HepG2 (cell line): ENCODE data around the gene RPS19BP1. TPM values are rescaled to one million over a fixed set of nuclear protein-coding genes. Genes with fewer than 3 reads are reported as not detected.
A peak's percentile ranks its signal among the peaks of the same experiment; 100 is the strongest.

ENCODE experiments used
- CEBPG ChIP-seq: IDR thresholded peaks from 2 replicates; pipeline ENCODE4 v1.6.1; 2016
- FOXK2 ChIP-seq: fragments of 450-650 bp; IDR thresholded peaks from 2 replicates; pipeline ENCODE4 v1.6.1; 2016
- GATA4 ChIP-seq: sonication (generic); IDR thresholded peaks from 2 replicates; pipeline ENCODE4 v1.6.1; 2016; ENCODE audit warnings: antibody characterized with exemption, low read depth, borderline replicate concordance
- HDAC1 ChIP-seq: sonication (generic); formaldehyde crosslinking; IDR thresholded peaks from 2 replicates; pipeline ENCODE4 v1.5.1; 2020; ENCODE audit warnings: mild to moderate bottlenecking, missing genetic modification reagents
- HNF4G ChIP-seq, 2 experiments: sonication (generic) in 1 of 2; formaldehyde crosslinking in 1 of 2; IDR thresholded peaks; 2 replicates each; pipeline versions ENCODE4 v1.4.0 to v1.6.1; 2011 to 2020; ENCODE audit warnings: borderline replicate concordance in 2 of 2, low read depth in 2 of 2, mild to moderate bottlenecking in 2 of 2, low read length in 1 of 2, missing genetic modification reagents in 1 of 2, moderate library complexity in 1 of 2
- HNRNPK ChIP-seq: fragments of 200-400 bp; formaldehyde crosslinking; IDR thresholded peaks from 2 replicates; pipeline ENCODE4 v1.6.1; 2018; ENCODE audit warnings: low read length, low read depth, moderate library complexity, mild to moderate bottlenecking; ENCODE audit not compliant: poor library complexity, severe bottlenecking
- KLF16 ChIP-seq, 2 experiments: sonication (generic) in 1 of 2; formaldehyde crosslinking in 1 of 2; IDR thresholded peaks; 2 replicates each; pipeline versions ENCODE4 v1.6.1 to v1.8.0; 2016 to 2023; ENCODE audit warnings: missing genetic modification reagents in 2 of 2, missing compliant biosample characterization in 1 of 2
- MYNN ChIP-seq: sonication (generic); formaldehyde crosslinking; IDR thresholded peaks from 2 replicates; pipeline ENCODE4 v1.4.0; 2020; ENCODE audit warnings: mild to moderate bottlenecking, low read depth, missing genetic modification reagents
- NFKB2 ChIP-seq: sonication (generic); formaldehyde crosslinking; IDR thresholded peaks from 2 replicates; pipeline ENCODE4 v1.4.0; 2020; ENCODE audit warnings: missing genetic modification reagents, borderline replicate concordance
- PHF20 ChIP-seq: sonication (generic); formaldehyde crosslinking; IDR thresholded peaks from 2 replicates; pipeline ENCODE4 v1.5.0; 2020; ENCODE audit warnings: mild to moderate bottlenecking, missing genetic modification reagents
- SIN3A ChIP-seq: IDR thresholded peaks from 2 replicates; pipeline ENCODE4 v1.6.1; 2011; ENCODE audit warnings: low read depth, mild to moderate bottlenecking, control low read depth, low read length, borderline replicate concordance
- SP4 ChIP-seq: sonication (generic); formaldehyde crosslinking; IDR thresholded peaks from 2 replicates; pipeline ENCODE4 v1.8.1; 2023; ENCODE audit warnings: mild to moderate bottlenecking, missing genetic modification reagents
- STAT5B ChIP-seq: sonication (generic); formaldehyde crosslinking; IDR thresholded peaks from 2 replicates; pipeline ENCODE4 v1.4.0; 2020; ENCODE audit warnings: missing genetic modification reagents
- ZFX ChIP-seq: sonication (generic); formaldehyde crosslinking; IDR thresholded peaks from 2 replicates; pipeline ENCODE4 v1.4.0; 2020; ENCODE audit warnings: mild to moderate bottlenecking, low read depth, missing genetic modification reagents, moderate library complexity
- ZIK1 ChIP-seq: sonication (generic); formaldehyde crosslinking; IDR thresholded peaks from 2 replicates; pipeline ENCODE4 v1.5.0; 2020; ENCODE audit warnings: mild to moderate bottlenecking, low read depth, missing genetic modification reagents, borderline replicate concordance
- ZNF12 ChIP-seq: sonication (generic); formaldehyde crosslinking; IDR thresholded peaks from 2 replicates; pipeline ENCODE4 v1.5.0; 2020; ENCODE audit warnings: missing genetic modification reagents
- ZNF333 ChIP-seq: sonication (generic); formaldehyde crosslinking; IDR thresholded peaks from 2 replicates; pipeline ENCODE4 v1.4.0; 2020; ENCODE audit warnings: mild to moderate bottlenecking, missing genetic modification reagents, borderline replicate concordance
- ZNF496 ChIP-seq: sonication (generic); formaldehyde crosslinking; IDR thresholded peaks from 2 replicates; pipeline ENCODE4 v1.8.1; 2023; ENCODE audit warnings: mild to moderate bottlenecking, moderate library complexity, missing genetic modification reagents; ENCODE audit not compliant: insufficient replicate concordance
- ZNF7 ChIP-seq: IDR thresholded peaks from 2 replicates; pipeline ENCODE4 v1.6.1; 2016; ENCODE audit warnings: missing biosample characterization, missing genetic modification reagents
- ZNF772 ChIP-seq: sonication (generic); formaldehyde crosslinking; IDR thresholded peaks from 2 replicates; pipeline ENCODE4 v1.5.0; 2020; ENCODE audit warnings: mild to moderate bottlenecking, missing genetic modification reagents
- polyA plus RNA-seq, 8 experiments: library from polyadenylated mRNA; depleted of rRNA in 3 of 8; stranded (reverse) in 7 of 8; unstranded in 1 of 8; fragments of >200 nt; fragmentation: Illumina TruSeq in 4 of 8; extraction: Trizol in 4 of 8; gene quantifications; 2 replicates each; pipeline versions ENCODE4 v1.2.1 to v1.2.3, GENCODE V29; 2011 to 2016; ENCODE audit warnings: low read depth in 4 of 8, missing spikeins in 1 of 8, mixed read lengths in 1 of 8; ENCODE audit not compliant: insufficient read depth in 1 of 8
- total RNA-seq, 5 experiments: library from RNA; depleted of rRNA; stranded (reverse); fragments of >200 nt; fragmentation: Illumina TruSeq; extraction: Trizol; gene quantifications; 2 replicates each; pipeline ENCODE4 v1.2.3, GENCODE V29; 2016; ENCODE audit warnings: low read depth in 1 of 5
- TF ChIP-seq, protein P1 (sequence below): sonication (generic); formaldehyde crosslinking; IDR thresholded peaks from 2 replicates; pipeline ENCODE4 v1.5.0; 2020; ENCODE audit warnings: missing genetic modification reagents
- TF ChIP-seq, protein P2 (sequence below): sonication (generic); formaldehyde crosslinking; IDR thresholded peaks from 2 replicates; pipeline ENCODE4 v1.8.0; 2023; ENCODE audit warnings: mild to moderate bottlenecking, missing genetic modification reagents
- TF ChIP-seq, protein P3 (sequence below): sonication (generic); formaldehyde crosslinking; IDR thresholded peaks from 2 replicates; pipeline ENCODE4 v1.5.0; 2020; ENCODE audit warnings: missing genetic modification reagents, mild to moderate bottlenecking, borderline replicate concordance
- TF ChIP-seq, protein P4 (sequence below): IDR thresholded peaks from 2 replicates; pipeline ENCODE4 v1.6.1; 2012; ENCODE audit warnings: low read depth, low read length, improper control_type of control experiment
- TF ChIP-seq, protein P5 (sequence below): IDR thresholded peaks from 2 replicates; pipeline ENCODE4 v1.6.1; 2016

RPS19BP1 gene
- total and polyA plus RNA-seq, 2 of the 13 experiments (the other 11 are each of a cell fraction or from before 2014, with no cell fraction given): 44.3 to 81.3 TPM

DNA sequence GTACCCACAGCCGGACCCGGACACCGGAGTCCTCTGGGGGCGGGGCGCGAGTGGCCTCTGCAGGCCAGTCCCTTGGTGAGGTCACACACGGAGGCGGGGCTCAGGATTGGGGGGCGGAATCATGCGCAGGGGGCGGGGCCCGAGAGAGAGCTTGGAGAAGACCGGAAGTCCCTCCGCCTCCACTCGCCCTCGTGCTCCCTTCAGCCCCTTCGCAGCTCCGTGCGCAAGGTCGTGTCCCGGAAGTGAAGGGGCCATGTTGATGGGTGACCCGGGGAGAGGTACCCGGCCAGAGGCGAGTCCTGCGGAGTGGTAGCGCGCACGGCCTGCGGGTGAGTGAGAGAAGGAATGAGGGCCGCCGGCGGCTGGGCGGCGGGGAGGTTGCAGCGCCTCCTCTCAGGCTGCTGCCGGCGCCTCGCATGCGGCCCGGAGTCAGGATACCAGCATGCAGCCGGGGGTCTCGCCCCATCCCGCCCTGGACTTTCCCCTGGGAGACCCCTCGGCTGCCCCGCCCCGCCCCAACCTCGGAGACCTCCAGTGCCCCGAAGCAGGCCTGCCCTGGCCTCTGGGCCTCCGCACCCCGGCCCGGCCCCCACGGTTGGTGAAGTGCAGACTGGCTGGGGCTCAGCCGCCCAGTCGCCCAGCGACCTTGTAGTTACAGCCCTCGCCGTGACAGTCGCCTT, 30.3 kb downstream of the RPS19BP1 start, which contains the start of gene MIEF1 (continued):
- TF ChIP-seq SIN3A (peak; percentile 80; the same call in 1 of the 2 replicates), SP4 (CRISPR knock-in tag) (peak; percentile 85), KLF16 (CRISPR knock-in tag; IDR thresholded peaks at IDR 0.05) (peak in 1 of 2 experiments; percentile 90; a peak in 2 of 4 replicates), MYNN (CRISPR knock-in tag) (no peak), FOXK2 (peak; percentile 78), ZNF333 (peak; percentile 40; the same call in 1 of the 2 replicates), NFKB2 (CRISPR knock-in tag) (peak; percentile 63; the same call in 1 of the 2 replicates), ZNF12 (CRISPR knock-in tag) (no peak), GATA4 (no peak), HDAC1 (CRISPR knock-in tag) (peak; percentile 78), ZNF7 (no peak), ZNF772 (CRISPR knock-in tag) (peak; percentile 52; the same call in 1 of the 2 replicates), HNF4G (IDR thresholded peaks at IDR 0.05; ENCODE audit: borderline replicate concordance, low read depth, low read length) (0 out of 2 replicates have a peak, but pooled peaks have one; percentile 5), HNF4G (CRISPR knock-in tag; IDR thresholded peaks at IDR 0.05; ENCODE audit: borderline replicate concordance, low read depth) (no peak), STAT5B (CRISPR knock-in tag) (0 out of 2 replicates have a peak, but pooled peaks have one; percentile 27), CEBPG (no peak), HNRNPK (no peak), ZNF496 (CRISPR knock-in tag) (no peak), ZFX (CRISPR knock-in tag) (peak; percentile 93), PHF20 (CRISPR knock-in tag) (peak; percentile 87), ZIK1 (CRISPR knock-in tag) (peak; percentile 31; the same call in 1 of the 2 replicates)
- TF ChIP-seq, protein P1, sequence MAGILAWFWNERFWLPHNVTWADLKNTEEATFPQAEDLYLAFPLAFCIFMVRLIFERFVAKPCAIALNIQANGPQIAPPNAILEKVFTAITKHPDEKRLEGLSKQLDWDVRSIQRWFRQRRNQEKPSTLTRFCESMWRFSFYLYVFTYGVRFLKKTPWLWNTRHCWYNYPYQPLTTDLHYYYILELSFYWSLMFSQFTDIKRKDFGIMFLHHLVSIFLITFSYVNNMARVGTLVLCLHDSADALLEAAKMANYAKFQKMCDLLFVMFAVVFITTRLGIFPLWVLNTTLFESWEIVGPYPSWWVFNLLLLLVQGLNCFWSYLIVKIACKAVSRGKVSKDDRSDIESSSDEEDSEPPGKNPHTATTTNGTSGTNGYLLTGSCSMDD: no peak
- TF ChIP-seq, protein P2, sequence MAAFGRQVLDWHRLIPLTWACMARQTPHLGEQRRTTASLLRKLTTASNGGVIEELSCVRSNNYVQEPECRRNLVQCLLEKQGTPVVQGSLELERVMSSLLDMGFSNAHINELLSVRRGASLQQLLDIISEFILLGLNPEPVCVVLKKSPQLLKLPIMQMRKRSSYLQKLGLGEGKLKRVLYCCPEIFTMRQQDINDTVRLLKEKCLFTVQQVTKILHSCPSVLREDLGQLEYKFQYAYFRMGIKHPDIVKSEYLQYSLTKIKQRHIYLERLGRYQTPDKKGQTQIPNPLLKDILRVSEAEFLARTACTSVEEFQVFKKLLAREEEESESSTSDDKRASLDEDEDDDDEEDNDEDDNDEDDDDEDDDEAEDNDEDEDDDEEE (CRISPR knock-in tag): no peak
- TF ChIP-seq, protein P3, sequence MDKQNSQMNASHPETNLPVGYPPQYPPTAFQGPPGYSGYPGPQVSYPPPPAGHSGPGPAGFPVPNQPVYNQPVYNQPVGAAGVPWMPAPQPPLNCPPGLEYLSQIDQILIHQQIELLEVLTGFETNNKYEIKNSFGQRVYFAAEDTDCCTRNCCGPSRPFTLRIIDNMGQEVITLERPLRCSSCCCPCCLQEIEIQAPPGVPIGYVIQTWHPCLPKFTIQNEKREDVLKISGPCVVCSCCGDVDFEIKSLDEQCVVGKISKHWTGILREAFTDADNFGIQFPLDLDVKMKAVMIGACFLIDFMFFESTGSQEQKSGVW: no peak
- TF ChIP-seq, protein P4, sequence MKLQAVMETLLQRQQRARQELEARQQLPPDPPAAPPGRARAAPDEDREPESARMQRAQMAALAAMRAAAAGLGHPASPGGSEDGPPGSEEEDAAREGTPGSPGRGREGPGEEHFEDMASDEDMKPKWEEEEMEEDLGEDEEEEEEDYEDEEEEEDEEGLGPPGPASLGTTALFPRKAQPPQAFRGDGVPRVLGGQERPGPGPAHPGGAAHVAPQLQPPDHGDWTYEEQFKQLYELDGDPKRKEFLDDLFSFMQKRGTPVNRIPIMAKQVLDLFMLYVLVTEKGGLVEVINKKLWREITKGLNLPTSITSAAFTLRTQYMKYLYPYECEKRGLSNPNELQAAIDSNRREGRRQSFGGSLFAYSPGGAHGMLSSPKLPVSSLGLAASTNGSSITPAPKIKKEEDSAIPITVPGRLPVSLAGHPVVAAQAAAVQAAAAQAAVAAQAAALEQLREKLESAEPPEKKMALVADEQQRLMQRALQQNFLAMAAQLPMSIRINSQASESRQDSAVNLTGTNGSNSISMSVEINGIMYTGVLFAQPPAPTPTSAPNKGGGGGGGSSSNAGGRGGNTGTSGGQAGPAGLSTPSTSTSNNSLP: no peak
- TF ChIP-seq, protein P5, sequence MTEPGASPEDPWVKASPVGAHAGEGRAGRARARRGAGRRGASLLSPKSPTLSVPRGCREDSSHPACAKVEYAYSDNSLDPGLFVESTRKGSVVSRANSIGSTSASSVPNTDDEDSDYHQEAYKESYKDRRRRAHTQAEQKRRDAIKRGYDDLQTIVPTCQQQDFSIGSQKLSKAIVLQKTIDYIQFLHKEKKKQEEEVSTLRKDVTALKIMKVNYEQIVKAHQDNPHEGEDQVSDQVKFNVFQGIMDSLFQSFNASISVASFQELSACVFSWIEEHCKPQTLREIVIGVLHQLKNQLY (CRISPR knock-in tag): peak; percentile 47; the same call in 1 of the 2 replicates
